ENCODE data around the gene SH3D19.

DNA sequence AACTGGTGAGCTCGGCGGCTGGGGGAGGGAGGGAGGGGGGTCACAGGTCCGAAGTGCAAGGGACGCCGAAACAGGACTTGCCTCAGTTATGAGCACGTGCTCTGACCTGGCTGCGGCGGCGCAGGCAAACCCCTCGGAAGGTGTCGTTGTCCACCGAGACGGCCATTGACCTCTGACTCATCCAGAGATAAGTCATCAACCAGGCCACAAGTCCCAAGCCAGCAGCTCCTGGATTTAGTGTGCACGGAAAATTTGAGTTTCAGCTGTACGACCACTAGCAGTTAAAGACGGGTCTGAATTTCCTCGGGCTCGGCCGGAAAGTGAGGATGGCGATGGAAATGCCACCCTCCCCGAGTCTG lies 674 bp downstream of the SH3D19 start:
- TF ChIP-seq, protein P1, sequence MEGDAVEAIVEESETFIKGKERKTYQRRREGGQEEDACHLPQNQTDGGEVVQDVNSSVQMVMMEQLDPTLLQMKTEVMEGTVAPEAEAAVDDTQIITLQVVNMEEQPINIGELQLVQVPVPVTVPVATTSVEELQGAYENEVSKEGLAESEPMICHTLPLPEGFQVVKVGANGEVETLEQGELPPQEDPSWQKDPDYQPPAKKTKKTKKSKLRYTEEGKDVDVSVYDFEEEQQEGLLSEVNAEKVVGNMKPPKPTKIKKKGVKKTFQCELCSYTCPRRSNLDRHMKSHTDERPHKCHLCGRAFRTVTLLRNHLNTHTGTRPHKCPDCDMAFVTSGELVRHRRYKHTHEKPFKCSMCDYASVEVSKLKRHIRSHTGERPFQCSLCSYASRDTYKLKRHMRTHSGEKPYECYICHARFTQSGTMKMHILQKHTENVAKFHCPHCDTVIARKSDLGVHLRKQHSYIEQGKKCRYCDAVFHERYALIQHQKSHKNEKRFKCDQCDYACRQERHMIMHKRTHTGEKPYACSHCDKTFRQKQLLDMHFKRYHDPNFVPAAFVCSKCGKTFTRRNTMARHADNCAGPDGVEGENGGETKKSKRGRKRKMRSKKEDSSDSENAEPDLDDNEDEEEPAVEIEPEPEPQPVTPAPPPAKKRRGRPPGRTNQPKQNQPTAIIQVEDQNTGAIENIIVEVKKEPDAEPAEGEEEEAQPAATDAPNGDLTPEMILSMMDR (IDR thresholded peaks at IDR 0.05; ENCODE audit: insufficient read depth, low read depth, low read length) = no peak
- no peak for TF ChIP-seq EZH2 (IDR thresholded peaks at IDR 0.05; ENCODE audit: insufficient read depth, low read length)
